Heart left ventricle (tissue), 16 donors: ENCODE results near the gene TAF9. TPM values are rescaled to one million over a fixed set of nuclear protein-coding genes. Genes with fewer than 3 reads are reported as not detected.

ENCODE experiments used
- ATAC-seq, 4 donors: fragments of 200-7000 bp; cut with Tn5 transposase; one replicate each; pipeline ENCODE4 v1.9.1; 2020 to 2022; ENCODE audit warnings: moderate library complexity in 4 of 4, mild to moderate bottlenecking in 3 of 4, moderate number of reproducible peaks in 1 of 4
- DNase-seq, 5 donors: peaks; one replicate each; pipeline ENCODE4 v3.0.0-alpha.2; 2020
- H3K27ac ChIP-seq, 12 donors: fragments of 200-600 bp; sonication (generic) in 4 of 12; one replicate each; pipeline versions ENCODE4 v1.5.0 to v1.8.0; 2016 to 2022; ENCODE audit warnings: mild to moderate bottlenecking in 2 of 12
- H3K27me3 ChIP-seq, 9 donors: fragments of 200-600 bp; sonication (generic) in 2 of 9; one replicate each; pipeline versions ENCODE4 v1.5.1 to v1.8.0; 2016 to 2022; ENCODE audit warnings: mild to moderate bottlenecking in 3 of 9
- H3K36me3 ChIP-seq, 9 donors: fragments of 200-600 bp; sonication (generic) in 2 of 9; one replicate each; pipeline versions ENCODE4 v1.5.0 to v1.8.0; 2018 to 2022; ENCODE audit warnings: mild to moderate bottlenecking in 2 of 9
- H3K4me1 ChIP-seq, 12 donors: fragments of 200-600 bp; sonication (generic) in 4 of 12; one replicate each; pipeline versions ENCODE4 v1.5.0 to v1.8.0; 2016 to 2022; ENCODE audit warnings: mild to moderate bottlenecking in 3 of 12
- H3K4me3 ChIP-seq, 12 donors: fragments of 200-600 bp; sonication (generic) in 4 of 12; one replicate each; pipeline versions ENCODE4 v1.5.0 to v1.8.0; 2017 to 2022; ENCODE audit warnings: mild to moderate bottlenecking in 9 of 12, moderate library complexity in 4 of 12
- H3K9me3 ChIP-seq, 12 donors: fragments of 200-600 bp; sonication (generic) in 4 of 12; one replicate each; pipeline versions ENCODE4 v1.5.0 to v1.8.0; 2016 to 2022; ENCODE audit warnings: mild to moderate bottlenecking in 1 of 12
- POLR2A ChIP-seq, 2 donors: fragments of 450-650 bp; IDR thresholded peaks; one replicate each; pipeline ENCODE4 v1.6.1; 2017; ENCODE audit warnings: antibody characterized with exemption in 2 of 2, mild to moderate bottlenecking in 2 of 2, moderate library complexity in 2 of 2
- WGBS, 4 donors: extraction: QIAGEN DNeasy Blood & Tissue Kit in 2 of 4; methylation state at CpG; one replicate each; pipeline versions ENCODE4 v1.1.5 to v1.1.7; 2013 to 2018; 5-methylcytosine and 5-hydroxymethylcytosine counted together
- intact Hi-C, 10 donors: fragments of 100-400 bp; cut with DNase I; formaldehyde crosslinking; loops; one replicate each; pipeline versions ENCODE4 v1.11.1 to v1.14.2; 2022
- polyA plus RNA-seq, 2 donors: library from polyadenylated mRNA; stranded (reverse); fragments of 200-250 nt; gene quantifications; one replicate each; pipeline ENCODE4 v1.2.3, GENCODE V29; 2013
- total RNA-seq, 9 donors: library from RNA; depleted of rRNA in 2 of 9; stranded (reverse); fragments of >200 nt in 2 of 9; fragmentation: NEBNext Ultra II Directional in 3 of 9; extraction: Animal tissue kit (Norgen Biotek cat#: 25700) in 3 of 9; gene quantifications; one replicate each; pipeline versions ENCODE4 v1.1.0 to v1.2.4, GENCODE V29; 2016 to 2023
- TF ChIP-seq, protein P1 (sequence below), 12 donors: fragments of 200-600 bp; sonication (generic) in 4 of 12; IDR thresholded peaks; one replicate each; pipeline versions ENCODE4 v1.5.0 to v1.8.0; 2018 to 2022; ENCODE audit warnings: antibody characterized with exemption in 12 of 12, mild to moderate bottlenecking in 5 of 12
- donor health status: ischemic (EF 13 %, LVEDD 7.1; RV severe dilation, severe dysfunction).
- donor health status: healthy with polysubstance abuse.
- donor health status: DM: no; HTN: yes; CAD: no.
- donor health status: DM: no; HTN: no; CAD: no.
- donor health status: ischemic (EF 25% LVEDD 6.9; RV normal size, moderate dysfunction).
- donor health status: ischemic (EF 25% LVEDD 5.7; RV mildly dilated, moderate dysfunction).
- donor health status: healthy.
- donor health status: DM: yes; HTN: yes; CAD: no.
- donor health status: ischemic (EF 35%, LVEDD 5.7; RV mildly dilated, moderate dysfunction).
- donor health status: nonischemic (EF 11% LVEDD 7.7; RV severe dilation, severe dysfunction).
- donor health status: DM: yes; HTN: yes; CAD: no.
- donor health status: PGD.
- donor health status: ischemic (EF 29% LVEDD 5.4; RV normal size, mild dysfunction).
- donor health status: nonischemic (EF 23%, LVEDD 6.1; RV moderate dilation, normal function).

The TAF9 gene
- total and polyA plus RNA-seq, 11 donors, result 37.8 to 75.0 (median 49.5) TPM

DNA sequence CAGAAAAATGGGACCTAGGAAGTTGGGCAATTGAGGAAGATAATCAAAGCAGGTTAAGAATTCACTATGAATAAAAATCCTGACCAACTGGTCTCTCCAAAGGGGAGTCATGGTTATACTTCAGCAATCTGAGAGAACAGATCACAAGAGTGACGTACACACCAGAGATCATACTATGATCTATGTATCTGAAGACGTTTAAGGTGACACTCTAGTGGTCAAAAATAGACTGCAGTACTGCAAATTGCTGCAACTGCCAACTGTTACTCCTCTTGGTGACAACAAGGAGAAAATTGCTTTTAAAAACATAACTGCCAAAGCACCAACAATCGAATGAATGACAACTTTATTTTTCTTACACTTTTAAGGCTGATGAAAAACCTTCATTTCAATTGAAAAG, 4.9 kb downstream of the TAF9 start:
- ATAC-seq (no peak), DNase-seq (no peak)
- Histone ChIP-seq H3K27me3 (no peaks in the 10 kb centered on the region), H3K36me3 (peaks cover 0 to 61% (median 48%) of the 10 kb centered on the region in 9 donors), H3K27ac (no peak overlapping the region), H3K9me3 (no peaks in the 10 kb centered on the region), H3K4me1 (peaks cover 4 to 32% (median 12%) of the 10 kb centered on the region in 12 donors), H3K4me3 (no peak overlapping the region)
- TF ChIP-seq, protein P1, sequence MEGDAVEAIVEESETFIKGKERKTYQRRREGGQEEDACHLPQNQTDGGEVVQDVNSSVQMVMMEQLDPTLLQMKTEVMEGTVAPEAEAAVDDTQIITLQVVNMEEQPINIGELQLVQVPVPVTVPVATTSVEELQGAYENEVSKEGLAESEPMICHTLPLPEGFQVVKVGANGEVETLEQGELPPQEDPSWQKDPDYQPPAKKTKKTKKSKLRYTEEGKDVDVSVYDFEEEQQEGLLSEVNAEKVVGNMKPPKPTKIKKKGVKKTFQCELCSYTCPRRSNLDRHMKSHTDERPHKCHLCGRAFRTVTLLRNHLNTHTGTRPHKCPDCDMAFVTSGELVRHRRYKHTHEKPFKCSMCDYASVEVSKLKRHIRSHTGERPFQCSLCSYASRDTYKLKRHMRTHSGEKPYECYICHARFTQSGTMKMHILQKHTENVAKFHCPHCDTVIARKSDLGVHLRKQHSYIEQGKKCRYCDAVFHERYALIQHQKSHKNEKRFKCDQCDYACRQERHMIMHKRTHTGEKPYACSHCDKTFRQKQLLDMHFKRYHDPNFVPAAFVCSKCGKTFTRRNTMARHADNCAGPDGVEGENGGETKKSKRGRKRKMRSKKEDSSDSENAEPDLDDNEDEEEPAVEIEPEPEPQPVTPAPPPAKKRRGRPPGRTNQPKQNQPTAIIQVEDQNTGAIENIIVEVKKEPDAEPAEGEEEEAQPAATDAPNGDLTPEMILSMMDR (IDR thresholded peaks at IDR 0.05), result peak in 5 of 12 donors; percentile 8 to 32 (median 27)
- TF ChIP-seq POLR2A (IDR thresholded peaks at IDR 0.05), result no peak
- 41 to 50% (median 44%) methylated on average over 3 of the region's 3 CpGs for WGBS, 4 donors
- intact Hi-C loops, result loop anchor here in 6 of 10 donors (10.0 kb wide), 3 partner anchors 130 to 320 kb away; partner anchors contain the start of genes SLC30A5 (in 5 of the 6) and CDK7 (in 1 of the 6)

DNA sequence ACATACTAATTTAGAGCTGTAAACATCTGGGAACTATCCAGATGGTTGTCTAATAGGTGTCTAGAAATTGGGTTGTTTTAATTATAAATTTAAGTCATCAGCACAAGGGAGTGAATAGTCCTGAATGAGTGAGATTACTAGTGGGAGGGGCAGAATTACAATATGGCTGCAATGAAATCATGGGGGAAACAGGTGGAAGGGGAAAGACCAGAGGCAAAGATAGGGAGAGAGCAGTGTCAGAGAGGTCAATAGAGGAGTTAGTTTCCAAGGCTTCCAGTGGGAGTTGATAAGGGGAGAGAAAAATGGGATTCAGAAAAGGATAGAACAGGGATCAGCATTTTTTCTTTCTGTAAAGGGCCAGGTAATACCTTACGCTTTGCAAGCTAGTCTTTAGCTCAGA, 8.9 kb downstream of the TAF9 start:
- Histone ChIP-seq H3K36me3 (peaks cover 0 to 51% (median 32%) of the 10 kb centered on the region in 9 donors), H3K27me3 (no peaks in the 10 kb centered on the region), H3K27ac (no peak overlapping the region), H3K4me1 (peaks cover 0 to 10% (median 0%) of the 10 kb centered on the region in 12 donors), H3K4me3 (no peak overlapping the region), H3K9me3 (no peaks in the 10 kb centered on the region)
- WGBS, 4 donors, result 92 to 100% (median 98%) methylated on average over 1 of the region's 1 CpG
- intact Hi-C loops, result loop anchor here in 6 of 10 donors (10.0 kb wide), 3 partner anchors 126 to 316 kb away; partner anchors contain the start of genes SLC30A5 (in 5 of the 6) and CDK7 (in 1 of the 6)
- ATAC-seq (no peak), DNase-seq (no peak)
- no peak for TF ChIP-seq POLR2A (IDR thresholded peaks at IDR 0.05)
- TF ChIP-seq, protein P1 (IDR thresholded peaks at IDR 0.05), result no peak

DNA sequence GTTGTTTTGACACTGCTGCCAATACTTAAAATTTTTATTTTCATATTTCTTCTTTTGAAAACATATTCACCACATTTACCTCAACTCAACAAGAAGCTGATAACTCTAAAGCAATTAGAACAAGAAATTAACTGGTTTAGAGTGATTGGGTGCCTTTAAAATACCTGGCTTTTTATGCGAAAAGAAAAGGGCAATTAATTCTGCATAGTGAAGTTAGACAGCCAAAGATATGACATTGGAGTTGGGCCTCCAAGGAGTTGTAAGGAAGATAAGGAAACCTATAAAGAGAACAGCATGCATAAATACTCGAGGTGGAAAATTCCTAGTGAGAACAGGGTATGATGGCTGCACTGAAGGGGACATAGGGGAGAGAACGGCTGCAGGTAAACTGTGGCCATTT, 9.6 kb downstream of the TAF9 start:
- H3K4me3 ChIP-seq, result no peak overlapping the region
- H3K27ac ChIP-seq, result no peak overlapping the region
- ATAC-seq (peak in 1 of 4 donors; percentile 52), DNase-seq (no peak)
- intact Hi-C loops, result loop anchor here in 6 of 10 donors (10.0 kb wide), 4 partner anchors 125 to 315 kb away; partner anchors contain the start of genes SLC30A5 (in 5 of the 6) and CDK7 (in 1 of the 6)
- WGBS, 4 donors, result 53 to 61% (median 54%) methylated on average over 3 of the region's 3 CpGs
- H3K4me1 ChIP-seq, result peaks cover 0 to 7% (median 0%) of the 10 kb centered on the region in 12 donors
- H3K9me3 ChIP-seq, result no peaks in the 10 kb centered on the region
- H3K36me3 ChIP-seq, result peaks cover 0 to 51% (median 32%) of the 10 kb centered on the region in 9 donors
- no peaks in the 10 kb centered on the region for H3K27me3 ChIP-seq
- TF ChIP-seq, protein P1 (IDR thresholded peaks at IDR 0.05), result no peak
- TF ChIP-seq POLR2A (IDR thresholded peaks at IDR 0.05), result no peak

DNA sequence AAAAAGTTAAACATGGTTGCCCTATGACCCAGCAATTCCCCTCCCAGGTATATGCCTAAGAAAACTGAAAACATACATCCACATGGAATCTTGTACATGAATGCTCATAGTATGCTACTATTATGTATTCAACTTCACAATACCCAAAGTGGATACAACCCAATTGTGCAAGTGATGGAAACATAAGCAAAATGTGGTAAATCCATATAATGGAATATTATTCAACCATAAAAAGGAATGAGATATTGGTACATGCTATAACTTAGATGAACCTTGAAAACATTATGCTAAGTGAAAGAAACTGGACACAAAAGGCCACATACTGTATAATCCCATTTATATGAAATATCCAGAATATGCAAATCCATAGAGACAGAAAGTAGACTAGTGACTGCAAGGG, 18.7 kb downstream of the TAF9 start:
- Histone ChIP-seq H3K4me3 (no peak overlapping the region), H3K27me3 (no peaks in the 10 kb centered on the region), H3K27ac (no peak overlapping the region), H3K9me3 (peaks cover 0 to 4% (median 0%) of the 10 kb centered on the region in 12 donors), H3K36me3 (peaks cover 0 to 62% (median 53%) of the 10 kb centered on the region in 9 donors), H3K4me1 (no peaks in the 10 kb centered on the region)
- TF ChIP-seq, protein P1 (IDR thresholded peaks at IDR 0.05), result no peak
- no peak for TF ChIP-seq POLR2A (IDR thresholded peaks at IDR 0.05)
- intact Hi-C loops, result loop anchor here in 1 of 10 donors (10.0 kb wide), 1 partner anchor 246 kb away; no protein-coding TSS in a partner anchor
- ATAC-seq (no peak), DNase-seq (no peak)
